HEK293 (cell line): Measurements from ENCODE around the gene HAUS5.

ENCODE experiments used
- CTCF ChIA-PET: fragments of 350-600 bp; formaldehyde crosslinking; extraction: SDS; loops from one replicate; lab custom pipeline; 2021; ENCODE audit warnings: antibody characterized with exemption; lab: Yijun Ruan, JAX
- POLR2A ChIA-PET: fragments of 300-600 bp; formaldehyde crosslinking; extraction: SDS; loops from one replicate; lab custom pipeline; 2020; ENCODE audit warnings: antibody characterized with exemption, inconsistent platforms; lab: Yijun Ruan, JAX
- H3K27ac ChIP-seq: fragments of 200-500 bp; sonication (Bioruptor generic); 2 replicates; pipeline ENCODE4 v1.5.1; 2014; ENCODE audit warnings: low read depth, low read length, control low read depth, inconsistent platforms; ENCODE audit errors: extremely low read depth
- H3K36me3 ChIP-seq, 2 experiments: fragments of 200-500 bp in 1 of 2; sonication (Bioruptor generic) in 1 of 2; 1 replicate in 1 of 2; 2 replicates in 1 of 2; pipeline ENCODE4 v1.5.1; 2014 to 2017; ENCODE audit warnings: inconsistent platforms in 2 of 2, low read length in 2 of 2; ENCODE audit not compliant: control insufficient read depth in 2 of 2, insufficient read depth in 1 of 2
- H3K4me1 ChIP-seq: fragments of 200-500 bp; sonication (Bioruptor generic); 2 replicates; pipeline ENCODE4 v1.5.1; 2014; ENCODE audit warnings: mild to moderate bottlenecking, low read length, inconsistent platforms; ENCODE audit not compliant: control insufficient read depth, insufficient read depth
- H3K4me3 ChIP-seq: 2 replicates; pipeline ENCODE4 v1.5.1; 2011; ENCODE audit warnings: low read depth, mild to moderate bottlenecking, control low read depth, low read length, moderate library complexity
- H3K9me3 ChIP-seq: fragments of 200-500 bp; sonication (Bioruptor generic); 2 replicates; pipeline ENCODE4 v1.5.1; 2014; ENCODE audit warnings: low read depth, low read length, inconsistent platforms; ENCODE audit not compliant: control insufficient read depth, insufficient read depth
- BCL11B ChIP-seq: fragments of 450-650 bp; formaldehyde crosslinking; IDR thresholded peaks from 2 replicates; pipeline ENCODE4 v1.5.1; 2016; ENCODE audit warnings: low read depth, missing biosample characterization, missing genetic modification characterization
- IKZF3 ChIP-seq: fragments of 450-650 bp; IDR thresholded peaks from 2 replicates; pipeline ENCODE4 v1.5.0; 2018; ENCODE audit warnings: missing biosample characterization, mild to moderate bottlenecking, missing genetic modification characterization, moderate library complexity
- KLF17 ChIP-seq: fragments of 450-650 bp; formaldehyde crosslinking; IDR thresholded peaks from 2 replicates; pipeline ENCODE4 v1.5.1; 2016; ENCODE audit warnings: missing biosample characterization, missing genetic modification characterization
- MYNN ChIP-seq: fragments of 450-650 bp; formaldehyde crosslinking; IDR thresholded peaks from 2 replicates; pipeline ENCODE4 v1.5.1; 2016; ENCODE audit warnings: missing biosample characterization, missing genetic modification characterization, borderline replicate concordance
- SCRT1 ChIP-seq: fragments of 450-650 bp; formaldehyde crosslinking; IDR thresholded peaks from 2 replicates; pipeline ENCODE4 v1.5.1; 2016; ENCODE audit warnings: missing biosample characterization, missing genetic modification characterization, borderline replicate concordance
- SCRT2 ChIP-seq: fragments of 450-650 bp; formaldehyde crosslinking; IDR thresholded peaks from 2 replicates; pipeline ENCODE4 v1.5.1; 2016; ENCODE audit warnings: missing biosample characterization, missing genetic modification characterization
- ZBTB6 ChIP-seq: fragments of 450-650 bp; formaldehyde crosslinking; IDR thresholded peaks from 2 replicates; pipeline ENCODE4 v1.5.1; 2017; ENCODE audit warnings: missing biosample characterization, missing genetic modification characterization
- ZFP69B ChIP-seq: fragments of 450-650 bp; formaldehyde crosslinking; IDR thresholded peaks from 2 replicates; pipeline ENCODE4 v1.5.1; 2016; ENCODE audit warnings: missing biosample characterization, missing genetic modification characterization
- ZNF138 ChIP-seq: fragments of 450-650 bp; formaldehyde crosslinking; IDR thresholded peaks from 2 replicates; pipeline ENCODE4 v1.5.1; 2016; ENCODE audit warnings: missing biosample characterization, missing genetic modification characterization, borderline replicate concordance
- ZNF148 ChIP-seq: fragments of 450-650 bp; formaldehyde crosslinking; IDR thresholded peaks from 2 replicates; pipeline ENCODE4 v1.5.0; 2017; ENCODE audit warnings: missing biosample characterization, missing genetic modification characterization, borderline replicate concordance
- ZNF214 ChIP-seq: fragments of 450-650 bp; formaldehyde crosslinking; IDR thresholded peaks from 2 replicates; pipeline ENCODE4 v1.5.1; 2017; ENCODE audit warnings: missing biosample characterization, mild to moderate bottlenecking, missing genetic modification characterization, borderline replicate concordance
- ZNF292 ChIP-seq: fragments of 450-650 bp; formaldehyde crosslinking; IDR thresholded peaks from 2 replicates; pipeline ENCODE4 v1.5.1; 2016; ENCODE audit warnings: low read depth, missing biosample characterization, missing genetic modification characterization, borderline replicate concordance
- ZNF404 ChIP-seq: fragments of 450-650 bp; formaldehyde crosslinking; IDR thresholded peaks from 2 replicates; pipeline ENCODE4 v1.5.1; 2017; ENCODE audit warnings: missing biosample characterization, missing genetic modification characterization
- ZNF473 ChIP-seq: fragments of 450-650 bp; formaldehyde crosslinking; IDR thresholded peaks from 2 replicates; pipeline ENCODE4 v1.5.1; 2017; ENCODE audit warnings: missing biosample characterization, missing genetic modification characterization
- ZNF518A ChIP-seq: fragments of 450-650 bp; formaldehyde crosslinking; conservative IDR thresholded peaks from 2 replicates; pipeline ENCODE4 v1.5.1; 2016; ENCODE audit warnings: low read depth, missing biosample characterization, missing genetic modification characterization
- ZNF621 ChIP-seq: fragments of 450-650 bp; formaldehyde crosslinking; IDR thresholded peaks from 2 replicates; pipeline ENCODE4 v1.5.1; 2017; ENCODE audit warnings: missing biosample characterization, missing genetic modification characterization
- ZNF623 ChIP-seq: fragments of 450-650 bp; formaldehyde crosslinking; IDR thresholded peaks from 2 replicates; pipeline ENCODE4 v1.5.1; 2016; ENCODE audit warnings: missing biosample characterization, missing genetic modification characterization
- ZNF658 ChIP-seq: fragments of 450-650 bp; formaldehyde crosslinking; IDR thresholded peaks from 2 replicates; pipeline ENCODE4; 2016; ENCODE audit warnings: missing biosample characterization, missing genetic modification characterization
- ZNF76 ChIP-seq: fragments of 450-650 bp; formaldehyde crosslinking; IDR thresholded peaks from 2 replicates; pipeline ENCODE4; 2016; ENCODE audit warnings: low read depth, missing biosample characterization, missing genetic modification characterization, borderline replicate concordance
- ZNF768 ChIP-seq: fragments of 450-650 bp; formaldehyde crosslinking; IDR thresholded peaks from 2 replicates; pipeline ENCODE4 v1.5.1; 2018; ENCODE audit warnings: missing biosample characterization, mild to moderate bottlenecking, missing genetic modification characterization
- ZSCAN23 ChIP-seq: fragments of 450-650 bp; formaldehyde crosslinking; IDR thresholded peaks from 2 replicates; pipeline ENCODE4 v1.5.1; 2016; ENCODE audit warnings: missing biosample characterization, missing genetic modification characterization

HAUS5 gene

GRCh38 chr19:35655600-35655999 lies 43.1 kb downstream of the HAUS5 start (continued):
- no peak for TF ChIP-seq ZBTB6 (tag by site-specific recombination)
- TF ChIP-seq, all 188 proteins: peak for 3

GRCh38 chr19:35656700-35657099 lies 44.2 kb downstream of the HAUS5 start:
- CTCF ChIA-PET = interaction anchor here (1.0 to 2.4 kb wide), 7 partner anchors 17 to 612 kb away, joined by 3 to 8 read pairs (median 6); no protein-coding TSS in a partner anchor
- Histone ChIP-seq H3K4me3 (no peak overlapping the region), H3K9me3 (no peaks in the 10 kb centered on the region; the same call in 1 of the 2 replicates), H3K36me3 (peaks cover 71 to 87% of the 10 kb centered on the region in 2 experiments), H3K4me1 (no peaks in the 10 kb centered on the region), H3K27ac (no peak overlapping the region)
- 0 out of 2 replicates have a peak, but pooled peaks have one; percentile 20 for TF ChIP-seq KLF17
- no peak for TF ChIP-seq SCRT1 (tag by site-specific recombination)
- TF ChIP-seq ZNF768 = peak; percentile 93; the same call in 1 of the 2 replicates
- TF ChIP-seq ZNF473 (tag by site-specific recombination) = no peak
- POLR2A ChIA-PET = interaction anchor here (0.6 to 2.6 kb wide), 5 partner anchors 9 to 1168 kb away, joined by 3 to 26 read pairs (median 4); partner anchors contain the start of genes ATP4A and COX6B1

GRCh38 chr19:35657904-35658700 lies 45.6 kb downstream of the HAUS5 start:
- Histone ChIP-seq H3K27ac (no peak overlapping the region), H3K4me3 (no peak overlapping the region), H3K4me1 (no peaks in the 10 kb centered on the region), H3K36me3 (peaks cover 65 to 81% of the 10 kb centered on the region in 2 experiments), H3K9me3 (no peaks in the 10 kb centered on the region; the same call in 1 of the 2 replicates)
- ChIA-PET CTCF (interaction anchor here (0.6 to 2.4 kb wide), 9 partner anchors 10 to 240 kb away, joined by 3 to 8 read pairs (median 4); partner anchors contain the start of gene COX6B1), POLR2A (interaction anchor here (0.6 to 2.6 kb wide), 7 partner anchors 9 to 212 kb away, joined by 3 to 26 read pairs (median 4); partner anchors contain the start of genes ATP4A and COX6B1)
- TF ChIP-seq SCRT2 (tag by site-specific recombination) = peak; percentile 84
- no peak for TF ChIP-seq MYNN
- no peak for TF ChIP-seq ZNF621 (tag by site-specific recombination)
- no peak for TF ChIP-seq ZNF404 (tag by site-specific recombination)
- TF ChIP-seq ZNF292 = no peak
- no peak for TF ChIP-seq ZNF518A (tag by site-specific recombination)
- TF ChIP-seq ZSCAN23 (tag by site-specific recombination) = no peak
- no peak for TF ChIP-seq ZNF148 (tag by site-specific recombination)
- no peak for TF ChIP-seq IKZF3 (tag by site-specific recombination)
- TF ChIP-seq ZNF214 (tag by site-specific recombination) = no peak
- no peak for TF ChIP-seq ZFP69B
- TF ChIP-seq BCL11B (tag by site-specific recombination) = no peak
- no peak for TF ChIP-seq ZNF76
- no peak for TF ChIP-seq ZNF658 (tag by site-specific recombination)
- TF ChIP-seq ZNF623 (tag by site-specific recombination) = no peak
- TF ChIP-seq ZNF138 = no peak
